DMS79 treated with DMSO at 0.1 percent for 48 hours (cell line): ENCODE measurements around the gene AP5B1.
"Not testable (repeated sequence)": the region's sequence is repeated elsewhere in the genome, so short reads cannot be mapped to it uniquely, and the experiment has no call there.

ENCODE experiments used
- DNase-seq: peaks from one replicate; lab custom pipeline; 2025; lab: John Stamatoyannopoulos, UW

The AP5B1 gene

GRCh38 chr11:65786008-65786785, 5.4 kb upstream of the AP5B1 start:
- no peak for DNase-seq

DNA sequence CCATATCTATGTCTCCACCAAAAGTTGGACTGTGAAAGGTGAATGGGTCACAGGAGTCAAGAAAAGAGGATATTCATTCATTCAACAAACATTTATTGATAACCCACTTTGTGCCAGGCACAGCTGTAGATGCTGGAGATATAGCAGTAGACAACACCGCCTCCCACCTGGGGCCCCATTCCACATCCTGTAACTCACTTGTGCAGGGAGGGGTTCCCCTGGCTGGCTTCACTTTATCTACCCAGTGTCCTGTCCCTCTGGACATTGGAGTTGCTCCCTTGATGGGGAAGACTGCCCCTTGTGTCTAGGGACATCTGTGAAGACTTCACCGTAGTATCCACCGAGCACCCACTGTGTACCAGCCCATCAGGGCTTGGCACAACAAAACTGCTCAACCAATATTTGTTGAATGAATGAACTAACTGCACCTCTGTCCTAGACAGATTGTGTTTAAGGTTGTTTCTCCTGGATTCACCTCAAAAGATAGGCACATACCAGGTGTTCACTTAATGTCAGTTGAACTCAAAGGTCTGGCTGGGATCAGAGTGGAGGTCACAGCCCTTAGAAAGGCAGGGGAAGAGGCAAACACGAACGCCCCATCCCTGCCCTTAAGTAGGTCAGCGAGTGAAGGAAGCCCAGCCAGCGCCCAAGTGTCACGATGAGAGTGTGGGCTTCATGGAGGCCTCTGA, 4.7 kb upstream of the AP5B1 start:
- no peak for DNase-seq

DNA sequence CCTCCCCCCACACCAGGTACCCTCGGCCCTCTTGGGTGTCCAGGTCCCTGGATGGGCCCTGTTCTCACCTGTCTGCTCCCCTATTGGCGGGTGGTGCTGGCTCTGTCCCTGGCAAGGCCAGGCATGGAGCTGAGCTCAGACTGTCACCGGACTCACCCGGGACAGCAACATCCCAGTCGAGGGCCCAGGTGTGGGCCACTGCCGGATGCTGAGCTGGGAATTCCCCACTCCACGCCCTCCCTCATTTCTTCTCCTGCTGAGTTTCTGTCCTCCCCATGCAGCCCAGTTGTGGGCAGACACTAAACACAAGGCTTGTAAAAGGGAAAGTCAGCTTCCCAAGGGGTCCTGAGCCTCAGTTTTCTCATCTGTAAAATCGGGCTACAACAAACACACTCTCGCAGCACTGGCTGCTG, 2.0 kb upstream of the AP5B1 start:
- DNase-seq: no peak

DNA sequence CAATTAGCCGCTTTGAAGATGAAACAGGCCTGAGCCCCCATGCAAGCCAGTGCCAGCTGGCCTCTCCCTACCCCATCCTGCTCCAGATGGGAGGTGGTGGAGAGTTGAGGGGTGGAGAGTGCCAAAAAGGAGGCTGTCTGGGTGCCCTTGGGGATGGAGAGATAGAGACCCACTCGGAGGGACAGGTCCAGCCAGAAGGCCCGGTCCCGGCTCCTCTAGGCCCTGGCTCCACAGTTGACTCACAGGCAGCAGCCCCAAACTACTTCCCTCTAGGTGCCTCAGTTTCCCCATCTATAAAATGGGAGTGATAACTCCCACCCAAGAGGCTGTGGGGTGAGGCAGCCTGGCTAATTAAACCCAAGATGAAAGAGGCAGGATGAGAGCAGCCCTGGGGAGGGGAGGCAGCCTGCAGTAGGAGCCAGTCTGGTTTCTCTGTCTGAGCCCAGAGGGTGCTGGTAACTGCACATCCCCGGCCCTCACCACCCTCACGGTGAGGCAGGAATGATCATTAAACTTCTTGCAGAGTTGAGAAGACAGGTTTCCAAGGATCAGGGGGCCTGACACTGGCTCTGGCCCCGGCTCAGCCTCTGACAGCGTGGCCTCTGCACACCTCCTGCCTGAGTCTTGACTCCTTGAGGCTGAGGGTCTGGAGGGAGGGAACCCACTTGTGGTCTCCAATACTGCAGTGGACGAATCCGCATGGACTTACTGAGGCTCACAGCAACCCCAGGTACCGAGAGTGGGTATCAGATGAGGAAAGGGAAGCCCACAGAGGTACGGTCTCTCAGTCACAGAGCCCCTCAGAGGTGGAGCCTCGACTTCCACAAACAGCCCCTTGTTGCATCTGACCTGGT, 1.4 kb upstream of the AP5B1 start:
- DNase-seq: no peak

GRCh38 chr11:65781152-65781961, 581 bp upstream of the AP5B1 start:
- no peak for DNase-seq

GRCh38 chr11:65779919-65780769, 632 bp downstream of the AP5B1 start:
- DNase-seq: peak; percentile 56

GRCh38 chr11:65779669-65779918, 1.2 kb downstream of the AP5B1 start:
- DNase-seq: no peak

GRCh38 chr11:65778901-65779668, 1.7 kb downstream of the AP5B1 start:
- no peak for DNase-seq

DNA sequence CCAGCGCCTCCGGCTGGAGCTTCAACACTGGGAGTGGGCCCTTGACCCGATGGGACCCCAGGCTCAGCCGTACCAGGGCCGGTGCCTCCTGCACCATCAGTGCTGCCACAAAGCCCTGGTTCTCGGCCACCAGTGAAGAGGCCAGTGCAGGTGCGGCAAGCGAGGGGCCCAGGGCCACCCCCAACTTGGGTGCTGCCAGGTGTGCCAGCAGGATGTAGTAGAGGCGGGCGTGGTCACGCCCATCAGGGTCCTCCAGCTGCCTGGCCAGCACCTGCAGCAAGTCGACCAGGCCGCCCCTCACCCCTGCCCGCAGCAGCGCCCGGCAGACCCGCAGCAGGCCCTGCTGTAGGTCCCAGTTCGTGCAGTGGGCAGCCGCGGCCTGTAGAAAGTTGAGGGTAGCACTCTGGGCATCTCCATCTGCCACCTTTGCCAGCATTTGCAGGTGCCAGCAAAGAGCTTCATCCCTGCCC, 2.3 kb downstream of the AP5B1 start:
- no peak for DNase-seq

- DNase-seq: no peak
Measured at GRCh38 chr11:65777821-65778361, 2.9 kb downstream of the AP5B1 start.

DNA sequence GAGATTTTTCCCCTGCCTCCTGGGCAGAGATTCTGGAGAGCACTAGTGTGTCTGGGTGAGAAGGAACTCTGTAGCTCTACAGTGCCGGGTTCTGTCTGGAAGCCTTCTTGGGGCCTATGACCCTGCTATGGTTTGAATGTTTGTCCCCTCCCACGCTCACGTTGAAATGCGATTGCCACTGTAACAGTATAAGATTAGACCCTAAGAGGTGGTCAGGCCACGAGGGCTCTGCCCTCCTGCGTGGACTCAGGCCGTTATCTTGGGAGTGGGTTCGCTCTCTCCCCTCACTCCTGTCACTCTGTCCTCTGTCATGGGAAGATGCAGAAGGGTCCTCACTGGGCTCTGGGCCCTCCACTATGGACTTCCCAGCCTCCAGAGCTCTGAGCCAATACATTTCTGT, 3.5 kb downstream of the AP5B1 start:
- no peak for DNase-seq

DNA sequence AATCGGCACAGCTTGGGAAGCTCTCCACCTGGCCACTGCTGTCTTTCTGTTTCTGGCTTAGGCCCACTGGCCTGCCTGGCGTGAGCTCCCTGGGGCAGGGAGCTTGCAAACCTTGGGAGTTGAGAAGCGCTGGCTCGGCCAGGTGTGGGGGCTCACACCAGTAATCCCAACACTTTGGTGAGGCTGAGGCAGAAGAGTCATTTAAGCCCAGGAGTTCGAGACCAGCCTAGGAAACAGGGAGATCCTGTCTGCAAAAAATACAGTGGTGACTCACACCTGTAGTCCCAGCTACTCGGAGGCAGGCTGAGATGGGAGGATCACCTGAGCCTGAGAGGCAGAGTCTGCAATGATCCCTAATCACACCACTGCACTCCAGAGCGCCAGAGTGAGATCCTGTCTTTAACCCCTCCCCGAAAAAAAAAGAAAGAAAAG, 4.0 kb downstream of the AP5B1 start:
- DNase-seq: no peak

DNA sequence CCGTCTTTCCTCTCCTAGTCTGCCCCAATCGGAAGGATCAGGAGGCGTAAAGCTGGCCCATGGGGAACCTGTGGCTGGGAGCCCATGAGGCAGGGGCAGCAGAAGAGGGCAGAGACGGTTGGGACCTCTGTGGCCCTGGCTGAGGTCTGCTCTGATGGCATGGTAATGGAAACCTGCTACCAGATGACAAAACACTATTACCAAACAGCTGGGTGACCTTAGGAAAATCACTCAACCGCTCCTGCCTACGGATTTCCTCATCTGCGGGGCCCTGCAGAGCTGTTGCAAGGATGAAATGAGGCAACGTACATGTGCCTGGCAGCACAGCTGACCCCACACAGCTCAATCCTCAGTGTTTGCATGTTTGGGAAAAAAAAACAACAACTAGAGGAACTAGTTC, 4.6 kb downstream of the AP5B1 start:
- no peak for DNase-seq

DNA sequence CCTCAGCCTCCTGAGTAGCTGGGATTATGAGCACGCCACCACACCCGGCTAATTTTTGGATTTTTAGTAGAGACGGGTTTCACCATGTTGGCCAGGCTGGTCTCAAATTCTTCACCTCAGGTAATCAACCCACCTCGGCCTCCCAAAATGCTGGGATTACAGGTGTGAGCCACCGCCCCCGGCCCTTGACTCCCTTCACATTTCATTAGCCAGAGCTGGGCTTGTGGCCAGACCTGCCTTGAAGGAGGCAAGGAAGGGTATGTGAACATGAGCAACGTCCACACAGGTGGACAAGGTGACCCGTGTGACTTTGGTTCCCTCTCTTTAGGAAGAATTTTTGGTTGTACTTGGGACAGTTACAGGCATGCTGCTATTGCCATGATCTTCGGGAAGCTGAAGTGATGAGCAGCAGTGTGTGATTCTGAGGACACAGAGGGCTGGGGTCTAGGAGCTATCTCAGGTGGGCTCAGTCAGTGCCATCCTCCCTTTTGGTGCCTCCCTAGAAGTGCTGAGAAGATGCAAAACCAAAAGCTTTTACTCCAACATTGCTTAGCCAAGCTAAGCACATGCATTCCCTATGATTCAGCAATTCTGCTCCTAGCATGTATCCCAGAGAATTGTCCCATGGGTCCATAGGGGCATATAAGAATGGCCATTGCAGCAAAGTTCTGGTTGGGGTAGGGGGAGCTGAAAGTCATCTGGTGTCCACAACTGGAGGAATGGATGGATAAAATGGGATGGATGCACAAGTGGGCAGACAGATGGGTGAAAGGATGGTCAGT, 6.1 kb downstream of the AP5B1 start:
- DNase-seq: no peak

- DNase-seq: no peak
Measured at GRCh38 chr11:65773784-65774411, 6.9 kb downstream of the AP5B1 start.

DNA sequence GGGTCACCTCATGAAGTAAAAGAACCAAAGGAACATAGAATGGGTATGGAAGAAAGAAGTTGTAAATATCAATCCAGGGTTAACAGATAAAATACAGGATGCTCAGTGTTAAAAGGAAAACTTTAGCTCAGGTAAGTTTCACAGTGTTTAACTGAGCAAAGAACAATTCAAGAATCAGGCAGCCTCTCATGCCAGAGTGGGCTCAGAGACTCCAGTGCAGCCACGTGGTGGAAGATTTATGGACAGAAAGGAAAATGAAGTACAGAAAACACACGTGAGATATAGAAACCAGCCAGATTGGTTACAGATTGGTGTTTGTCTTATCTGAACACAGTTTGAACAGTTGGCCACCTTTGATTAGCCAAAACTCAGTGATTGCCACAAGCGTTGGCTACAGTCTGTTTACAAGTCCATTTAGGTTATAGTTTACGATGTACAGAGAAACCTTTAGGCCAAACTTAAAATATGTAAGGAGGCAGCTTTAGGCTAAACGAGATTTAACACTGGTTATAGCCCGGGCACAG, 9.1 kb downstream of the AP5B1 start:
- no peak for DNase-seq

- DNase-seq: no peak
Measured at GRCh38 chr11:65770951-65771567, 9.7 kb downstream of the AP5B1 start.

GRCh38 chr11:65767806-65768205, 13.0 kb downstream of the AP5B1 start:
- DNase-seq: not testable (repeated sequence)
